CD4-positive, alpha-beta T cell treated with Interleukin-4 for 1 hour (primary cell): Measurements from ENCODE around the gene SMTNL2.

ENCODE experiments used
- DNase-seq, 2 donors: peaks; one replicate each; pipeline ENCODE4 v3.0.0-alpha.2; 2020 to 2022

Gene SMTNL2

DNA sequence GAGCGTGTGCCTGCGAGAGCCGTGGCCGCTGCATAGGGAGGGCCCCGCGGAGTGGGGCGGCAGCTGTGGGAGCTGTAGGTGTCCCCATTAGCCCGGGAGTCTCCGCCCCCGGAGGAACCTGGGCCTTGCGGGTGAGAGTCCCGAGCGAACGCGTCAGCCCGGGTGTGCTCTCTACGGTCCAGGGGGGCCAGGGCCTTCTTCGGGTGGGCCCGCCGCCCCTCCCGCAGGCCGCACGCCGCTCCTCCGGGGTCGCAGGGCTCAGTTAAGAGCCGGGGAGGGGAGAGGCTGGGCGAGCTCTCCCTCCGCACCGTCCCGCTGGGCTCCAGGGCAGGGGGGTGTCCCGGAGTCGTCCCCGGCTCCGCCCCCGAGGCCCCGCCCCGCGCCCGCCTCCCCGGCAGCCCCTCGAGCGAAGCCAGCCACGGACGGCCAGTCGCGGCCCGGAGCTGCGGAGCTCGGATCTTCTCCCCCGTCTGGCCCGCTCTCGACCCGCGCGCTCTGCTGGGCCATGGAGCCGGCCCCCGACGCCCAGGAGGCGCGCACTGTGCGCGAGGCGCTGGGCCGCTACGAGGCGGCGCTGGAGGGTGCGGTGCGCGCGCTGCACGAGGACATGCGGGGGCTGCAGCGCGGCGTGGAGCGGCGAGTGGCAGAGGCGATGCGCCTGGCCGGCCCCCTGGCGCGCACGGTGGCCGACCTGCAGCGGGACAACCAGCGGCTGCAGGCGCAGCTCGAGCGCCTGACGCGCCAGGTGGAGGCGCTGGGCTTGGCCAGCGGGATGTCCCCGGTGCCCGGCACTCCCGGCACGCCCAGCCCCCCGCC lies at the start of gene SMTNL2:
Gene SMTNL2, plus strand, starts transcription at position 429 of the 816 bp plus-strand sequence. Its CDS starts 77 bp downstream, at position 506.
- no peak for DNase-seq

DNA sequence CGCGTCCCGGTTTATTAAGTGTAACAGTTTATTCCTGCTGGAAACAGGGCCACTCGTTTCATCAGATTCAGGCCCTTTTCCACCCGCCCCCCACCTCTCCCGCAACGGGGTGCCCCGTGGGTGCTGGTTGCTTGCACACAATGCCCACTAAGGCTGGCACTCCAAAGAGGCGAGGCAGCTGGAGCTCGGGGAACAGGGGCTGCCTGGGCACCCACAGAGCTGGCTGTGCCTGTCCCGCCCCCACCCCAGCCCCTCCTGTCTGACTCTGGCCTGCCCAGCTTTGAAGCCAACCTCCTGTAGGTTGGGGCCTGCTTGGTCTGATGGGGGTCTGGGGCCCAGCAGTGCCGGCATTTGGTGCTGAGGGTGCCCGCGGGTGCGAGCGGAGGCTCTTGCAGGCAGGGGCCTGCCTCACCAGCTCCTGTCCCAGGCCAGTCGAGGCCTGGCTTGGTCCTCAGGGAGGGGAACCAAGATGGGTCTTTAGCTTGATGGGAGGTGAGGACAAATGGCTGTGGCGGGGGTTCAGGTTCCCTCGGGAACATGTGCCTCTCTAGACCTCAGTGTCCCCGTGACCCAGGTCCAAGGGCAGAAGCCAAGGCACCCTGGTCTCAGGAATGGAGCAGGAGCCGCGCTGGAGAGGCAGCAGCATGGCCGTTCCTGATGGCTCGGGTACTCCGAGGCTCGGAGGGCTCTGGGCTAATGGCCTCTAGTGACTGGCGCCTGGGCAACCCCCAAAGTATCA lies 49.2 kb upstream of the SMTNL2 start:
- DNase-seq, result no peak

GRCh38 chr17:4535667-4536258 lies 48.6 kb upstream of the SMTNL2 start:
- no peak for DNase-seq

GRCh38 chr17:4536259-4536741 lies 48.0 kb upstream of the SMTNL2 start:
- no peak for DNase-seq

DNA sequence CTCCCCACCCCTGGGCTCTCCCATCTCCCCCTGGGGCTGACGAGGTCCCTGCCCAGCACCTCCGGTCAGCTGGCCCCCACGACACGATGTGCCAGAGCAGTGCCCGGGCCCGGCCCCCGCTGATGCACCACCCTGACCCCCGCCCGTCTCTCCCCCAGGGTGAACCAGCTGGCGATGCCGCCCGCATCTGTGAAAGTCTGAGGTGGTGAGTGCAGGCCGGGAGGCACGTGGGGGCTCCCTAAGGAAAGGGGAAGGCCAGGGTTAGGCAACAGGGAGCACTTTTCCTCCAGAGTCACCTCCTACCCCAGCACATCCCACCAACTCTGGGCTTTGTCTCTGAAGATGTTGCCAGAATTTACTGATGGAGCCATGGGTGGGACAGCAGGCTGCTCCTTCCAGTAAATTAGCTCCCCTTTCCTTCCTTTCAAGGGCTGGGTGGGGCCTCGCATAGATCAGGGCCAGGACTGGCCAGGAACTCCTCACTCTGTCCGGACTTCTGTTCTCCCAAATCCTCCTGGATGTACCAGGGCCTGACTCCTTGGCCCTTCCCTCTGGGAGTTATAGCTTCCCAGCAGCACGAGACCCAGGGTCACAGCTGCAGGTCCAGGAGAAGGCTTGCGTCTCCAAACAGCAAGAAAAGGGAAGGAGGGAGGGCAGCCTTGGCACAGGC lies 47.5 kb upstream of the SMTNL2 start:
- no peak for DNase-seq

GRCh38 chr17:4537451-4538235 lies 46.7 kb upstream of the SMTNL2 start:
- no peak for DNase-seq

DNA sequence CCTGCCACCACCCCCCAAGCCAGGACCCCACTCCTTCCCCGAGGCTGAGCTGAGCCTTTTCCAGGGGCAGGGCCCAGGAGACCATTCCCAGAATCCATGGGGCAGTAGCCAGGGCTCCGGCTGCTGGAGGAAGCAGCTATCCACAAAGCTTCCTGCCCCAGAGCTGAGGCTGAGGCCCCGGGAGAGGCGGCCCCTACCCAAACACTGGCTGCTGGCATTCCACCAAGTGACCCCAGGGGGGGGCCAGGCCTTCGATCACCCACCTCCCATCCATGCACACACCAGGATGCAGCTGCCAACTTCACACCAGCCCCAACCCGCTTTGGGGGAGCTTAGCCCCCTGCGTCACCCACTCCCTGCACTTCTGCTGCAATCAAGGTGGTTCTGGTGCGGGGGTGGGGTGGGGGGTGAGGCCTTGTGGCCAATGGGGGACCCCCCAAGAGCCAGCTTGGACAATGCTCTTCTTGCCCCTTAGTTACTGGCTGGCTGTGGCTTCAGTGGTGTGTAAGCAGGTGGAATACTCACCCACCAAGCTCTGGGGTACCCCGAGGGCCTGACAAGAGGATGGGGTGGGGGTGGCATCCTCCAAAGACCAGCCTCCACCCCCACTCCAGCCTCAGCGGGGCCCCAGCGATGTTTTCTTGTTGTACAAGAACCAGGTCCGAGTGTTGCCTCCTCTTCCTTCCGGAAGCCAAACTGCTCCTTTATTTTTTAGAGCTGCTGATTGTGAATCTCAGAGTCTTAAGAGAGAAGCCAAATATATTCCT lies 45.9 kb upstream of the SMTNL2 start:
- DNase-seq, result no peak

- no peak for DNase-seq
Observed at GRCh38 chr17:4539025-4539424, 45.3 kb upstream of the SMTNL2 start.

- no peak for DNase-seq
Observed at GRCh38 chr17:4539576-4540223, 44.6 kb upstream of the SMTNL2 start.

DNA sequence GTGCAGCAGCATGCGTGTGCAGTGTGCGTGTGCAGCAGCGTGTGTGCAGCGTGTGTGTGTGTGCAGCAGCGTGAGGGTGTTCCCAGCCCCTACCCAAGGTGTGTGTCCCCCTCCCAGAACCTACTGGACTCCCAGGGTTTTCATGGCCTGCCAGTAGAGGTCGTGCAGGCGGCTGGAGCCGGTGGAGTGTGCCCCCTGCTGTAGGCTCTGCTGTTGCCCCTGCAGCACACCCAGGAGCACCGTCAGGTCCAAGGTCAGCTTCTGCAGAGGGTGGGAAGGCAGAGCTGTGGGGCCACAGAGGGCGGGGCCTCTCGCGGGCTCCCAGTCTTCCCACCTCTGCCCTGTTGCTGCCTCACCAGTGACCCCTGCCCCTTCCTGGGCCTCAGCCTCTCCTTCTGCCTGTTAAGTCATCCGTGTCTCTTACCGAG lies 44.1 kb upstream of the SMTNL2 start:
- DNase-seq, result no peak

DNA sequence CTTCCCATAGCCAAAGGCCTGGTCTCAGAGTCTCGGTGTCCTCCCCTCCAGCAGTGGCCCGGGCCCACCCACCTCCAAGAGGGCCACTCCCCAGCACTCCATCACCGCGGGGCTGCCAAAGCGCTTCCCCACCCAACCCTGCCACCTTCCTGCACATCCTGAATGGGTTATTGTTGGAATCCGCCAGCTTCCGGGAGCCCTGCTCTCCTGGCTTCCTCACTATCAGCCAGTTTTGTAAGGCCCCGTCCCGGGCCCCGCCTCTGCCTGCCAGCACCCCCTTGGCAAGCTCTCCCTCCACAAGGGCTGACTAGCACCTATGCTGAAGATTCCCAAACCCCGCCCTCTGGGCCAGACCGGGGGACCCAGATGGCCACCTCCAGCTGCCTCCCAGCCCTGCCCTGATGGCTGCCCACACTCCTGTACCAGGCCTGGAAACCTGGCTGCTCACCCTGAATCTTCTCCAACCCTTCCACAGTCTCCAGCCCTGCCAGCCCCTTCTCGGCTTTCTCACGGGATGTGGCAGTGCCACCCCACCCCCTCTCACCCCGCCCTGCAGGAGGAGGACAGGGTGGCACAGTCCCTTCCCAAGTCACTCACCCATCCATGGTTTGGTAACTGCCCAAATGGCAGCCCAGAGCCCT lies 43.5 kb upstream of the SMTNL2 start:
- no peak for DNase-seq

- no peak for DNase-seq
Observed at GRCh38 chr17:4541328-4542002, 42.9 kb upstream of the SMTNL2 start.

GRCh38 chr17:4542003-4542725 lies 42.2 kb upstream of the SMTNL2 start:
- no peak for DNase-seq

- DNase-seq, result no peak
Observed at GRCh38 chr17:4542726-4543191, 41.6 kb upstream of the SMTNL2 start.

DNA sequence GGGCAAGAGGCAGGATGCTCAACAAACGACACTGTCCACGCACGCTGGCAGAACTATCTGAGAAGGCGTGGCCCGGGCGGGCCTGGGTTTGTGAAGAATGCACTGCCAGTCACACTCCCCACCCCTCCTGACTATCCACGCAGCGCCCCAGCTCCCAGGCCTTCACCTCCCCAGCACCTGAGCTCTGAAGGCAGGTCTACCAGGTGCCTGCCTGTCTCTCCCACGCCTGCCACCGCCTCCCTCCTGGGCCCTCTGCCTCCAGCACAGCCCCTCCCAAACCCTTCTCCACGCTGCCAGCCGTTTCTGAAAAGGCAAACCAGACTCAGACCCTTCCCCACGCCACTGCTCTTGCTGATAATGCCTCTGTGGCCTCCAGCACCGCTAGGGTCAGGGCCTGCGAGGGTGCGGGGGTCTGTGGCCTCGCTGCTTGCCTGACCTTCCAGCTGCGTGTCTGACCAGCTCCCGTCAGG lies 40.7 kb upstream of the SMTNL2 start:
- no peak for DNase-seq

DNA sequence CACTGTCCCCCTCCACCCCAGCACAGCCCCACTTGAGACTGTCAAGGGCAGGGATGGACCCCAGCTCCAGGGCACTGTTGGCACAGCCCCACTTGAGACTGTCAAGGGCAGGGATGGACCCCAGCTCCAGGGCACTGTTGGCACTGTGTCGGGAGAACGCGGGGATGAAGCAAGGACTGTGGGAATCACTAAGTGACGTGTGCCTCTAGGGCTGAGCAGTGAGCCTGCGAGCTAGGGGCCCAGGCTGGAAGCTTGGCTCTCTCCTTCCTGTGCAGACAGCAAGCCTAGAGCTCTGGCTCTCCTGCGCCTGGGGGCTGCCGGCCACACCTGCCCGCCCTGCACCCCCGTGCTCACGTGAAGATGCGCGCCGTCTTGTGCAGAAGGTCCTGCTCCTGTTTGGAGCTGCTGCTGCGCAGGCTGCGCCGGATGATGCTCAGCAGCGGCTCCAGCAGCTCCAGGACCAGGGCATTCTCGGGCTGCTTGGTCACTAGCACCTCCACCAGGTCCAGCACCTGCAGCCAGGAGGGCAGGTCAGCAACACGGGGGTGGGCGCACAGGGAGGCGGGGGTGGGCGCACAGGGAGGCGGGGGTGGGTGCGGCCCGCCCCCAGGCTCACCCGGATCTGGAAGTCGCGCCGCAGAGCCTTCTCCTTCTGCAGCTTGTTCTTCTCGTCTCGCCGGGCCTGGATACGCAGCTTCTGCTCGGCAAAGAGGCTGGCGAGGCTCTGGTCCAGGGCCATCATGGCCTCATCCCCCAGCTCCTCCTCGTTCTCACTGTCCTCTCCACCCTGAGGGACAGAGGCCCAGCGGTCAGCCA lies 40.0 kb upstream of the SMTNL2 start:
- no peak for DNase-seq

DNA sequence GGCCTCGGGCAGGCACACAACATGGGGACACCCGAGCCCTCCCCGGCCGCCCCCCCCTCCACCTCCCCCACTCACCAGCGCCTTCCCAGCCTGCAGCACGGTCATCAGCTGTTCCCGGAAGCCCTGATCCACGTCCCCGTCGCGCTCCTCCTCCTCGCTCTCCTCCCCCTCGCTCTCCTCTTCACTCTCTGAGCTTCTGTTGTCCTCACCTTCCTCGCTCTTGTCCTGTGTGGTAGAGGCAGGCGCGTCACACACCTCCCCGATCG lies 39.4 kb upstream of the SMTNL2 start:
- DNase-seq, result no peak
